ENCODE data around the gene GSTA3.

- TF ChIP-seq CTCF (conservative IDR thresholded peaks at IDR 0.05; ENCODE audit: low read depth in 2 of 2) (no peak), EZH2 (IDR thresholded peaks at IDR 0.05; ENCODE audit: low read depth, unreplicated experiment) (no peak), JUNB (IDR thresholded peaks at IDR 0.05; ENCODE audit: unreplicated experiment) (no peak), POLR2AphosphoS5 (IDR thresholded peaks at IDR 0.05; ENCODE audit: low read depth) (no peak), ZNF462 (CRISPR knock-in tag; IDR thresholded peaks at IDR 0.05) (no peak), STAT1 (IDR thresholded peaks at IDR 0.05; ENCODE audit: unreplicated experiment) (no peak), EZH2phosphoT487 (IDR thresholded peaks at IDR 0.05; ENCODE audit: unreplicated experiment) (no peak), CREB1 (CRISPR knock-in tag; IDR thresholded peaks at IDR 0.05; ENCODE audit: low read depth) (no peak)
- TF ChIP-seq, protein P1, sequence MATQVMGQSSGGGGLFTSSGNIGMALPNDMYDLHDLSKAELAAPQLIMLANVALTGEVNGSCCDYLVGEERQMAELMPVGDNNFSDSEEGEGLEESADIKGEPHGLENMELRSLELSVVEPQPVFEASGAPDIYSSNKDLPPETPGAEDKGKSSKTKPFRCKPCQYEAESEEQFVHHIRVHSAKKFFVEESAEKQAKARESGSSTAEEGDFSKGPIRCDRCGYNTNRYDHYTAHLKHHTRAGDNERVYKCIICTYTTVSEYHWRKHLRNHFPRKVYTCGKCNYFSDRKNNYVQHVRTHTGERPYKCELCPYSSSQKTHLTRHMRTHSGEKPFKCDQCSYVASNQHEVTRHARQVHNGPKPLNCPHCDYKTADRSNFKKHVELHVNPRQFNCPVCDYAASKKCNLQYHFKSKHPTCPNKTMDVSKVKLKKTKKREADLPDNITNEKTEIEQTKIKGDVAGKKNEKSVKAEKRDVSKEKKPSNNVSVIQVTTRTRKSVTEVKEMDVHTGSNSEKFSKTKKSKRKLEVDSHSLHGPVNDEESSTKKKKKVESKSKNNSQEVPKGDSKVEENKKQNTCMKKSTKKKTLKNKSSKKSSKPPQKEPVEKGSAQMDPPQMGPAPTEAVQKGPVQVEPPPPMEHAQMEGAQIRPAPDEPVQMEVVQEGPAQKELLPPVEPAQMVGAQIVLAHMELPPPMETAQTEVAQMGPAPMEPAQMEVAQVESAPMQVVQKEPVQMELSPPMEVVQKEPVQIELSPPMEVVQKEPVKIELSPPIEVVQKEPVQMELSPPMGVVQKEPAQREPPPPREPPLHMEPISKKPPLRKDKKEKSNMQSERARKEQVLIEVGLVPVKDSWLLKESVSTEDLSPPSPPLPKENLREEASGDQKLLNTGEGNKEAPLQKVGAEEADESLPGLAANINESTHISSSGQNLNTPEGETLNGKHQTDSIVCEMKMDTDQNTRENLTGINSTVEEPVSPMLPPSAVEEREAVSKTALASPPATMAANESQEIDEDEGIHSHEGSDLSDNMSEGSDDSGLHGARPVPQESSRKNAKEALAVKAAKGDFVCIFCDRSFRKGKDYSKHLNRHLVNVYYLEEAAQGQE (IDR thresholded peaks at IDR 0.05; ENCODE audit: unreplicated experiment) = no peak
Observed at GRCh38 chr6:52958546-52959255, 49.2 kb upstream of the GSTA3 start.

All from GM23338 (cell line).